Measurements from ENCODE around the gene CTNNA3.

Gene CTNNA3

GRCh38 chr10:66819691-66820090, 876.3 kb downstream of the CTNNA3 start:
- no peak for TF ChIP-seq CTCF (IDR thresholded peaks at IDR 0.05)

DNA sequence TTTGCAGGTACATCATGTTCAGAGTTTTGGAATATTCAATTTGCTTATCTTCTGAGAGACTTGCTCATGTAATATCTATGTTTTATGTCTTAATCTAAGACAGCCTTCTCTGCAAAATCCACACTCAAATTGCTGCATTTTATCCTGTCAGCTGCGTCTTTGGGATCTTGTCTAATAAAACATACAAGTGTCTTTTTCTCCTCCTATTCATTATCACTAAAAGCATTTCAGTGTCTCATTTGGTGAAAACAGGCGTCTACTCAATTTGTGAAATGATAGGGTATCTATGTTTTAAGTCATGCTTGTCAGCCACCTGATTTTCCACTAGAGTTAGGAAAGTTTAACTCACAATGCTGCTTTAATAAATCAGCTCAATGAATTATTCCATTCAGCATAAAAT, 882.9 kb downstream of the CTNNA3 start:
- no peak for TF ChIP-seq CTCF (IDR thresholded peaks at IDR 0.05)

GRCh38 chr10:66811211-66811610, 884.8 kb downstream of the CTNNA3 start:
- no peak for TF ChIP-seq CTCF (IDR thresholded peaks at IDR 0.05)

GRCh38 chr10:66809402-66809801, 886.6 kb downstream of the CTNNA3 start:
- no peak for TF ChIP-seq CTCF (IDR thresholded peaks at IDR 0.05)

DNA sequence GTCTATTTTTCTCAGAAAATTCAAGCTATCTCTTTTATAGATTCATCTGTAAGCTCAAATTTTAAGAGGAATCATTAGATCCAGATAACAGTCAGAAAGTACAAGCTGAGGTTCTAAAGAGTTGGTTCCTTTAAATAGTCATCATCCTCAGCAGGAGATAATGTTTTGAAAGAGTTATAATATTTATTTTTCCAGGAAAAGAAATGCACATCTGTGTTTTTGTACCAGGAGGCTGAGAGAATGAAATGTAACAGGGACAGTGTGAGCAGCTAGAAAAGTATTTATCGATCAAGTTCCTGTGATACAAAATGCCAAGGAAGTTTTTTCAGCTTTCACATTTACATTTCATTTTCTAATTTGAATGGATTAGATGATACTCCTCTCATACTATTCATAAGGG, 890.4 kb downstream of the CTNNA3 start:
- TF ChIP-seq CTCF (IDR thresholded peaks at IDR 0.05) = no peak

DNA sequence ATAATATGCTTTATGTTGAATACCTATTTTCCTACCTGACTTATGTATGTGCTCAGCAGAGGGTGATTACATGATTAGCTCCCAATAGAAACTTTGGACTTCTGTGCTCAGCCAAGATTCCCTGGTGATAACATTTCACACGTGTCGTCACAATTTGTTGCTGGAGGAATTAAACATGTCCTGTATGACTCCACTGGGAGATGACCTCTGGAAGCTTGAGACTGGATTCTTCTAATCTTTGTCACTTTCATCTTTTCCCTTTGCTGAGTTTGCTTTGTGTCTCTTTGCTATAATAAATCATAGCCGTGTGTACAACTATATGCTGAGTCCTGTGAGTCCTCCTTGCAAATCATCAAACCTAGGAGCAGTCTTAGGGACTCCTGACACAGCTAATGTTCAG, 891.0 kb downstream of the CTNNA3 start:
- no peak for TF ChIP-seq CTCF (IDR thresholded peaks at IDR 0.05)

DNA sequence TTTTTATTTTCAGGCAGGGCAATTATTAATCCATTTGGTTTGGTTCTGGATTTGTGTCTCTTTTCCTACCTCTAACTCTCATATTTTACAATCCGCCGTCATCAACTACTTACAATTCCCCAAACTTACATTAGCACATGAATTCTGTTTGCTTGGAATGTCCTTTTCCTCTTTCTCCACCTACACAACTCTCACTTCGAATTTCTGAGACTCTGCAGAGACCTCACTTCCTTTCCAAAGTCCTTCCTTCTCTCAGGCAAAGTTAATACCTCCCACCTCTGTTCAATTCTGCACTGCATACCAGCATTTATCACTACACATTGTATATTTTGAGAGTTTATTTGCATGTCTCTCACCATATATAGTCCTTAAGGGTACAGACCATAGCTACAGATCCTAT, 892.8 kb downstream of the CTNNA3 start:
- no peak for TF ChIP-seq CTCF (IDR thresholded peaks at IDR 0.05)

- no peak for TF ChIP-seq CTCF (IDR thresholded peaks at IDR 0.05)
Measured at GRCh38 chr10:66799474-66799873, 896.5 kb downstream of the CTNNA3 start.

Data from LNCAP (cell line).